HCT116 (cell line): ENCODE data around the gene ITIH1. TPM values are rescaled to one million over a fixed set of nuclear protein-coding genes. Genes with fewer than 3 reads are reported as not detected.

Experiments
- ATAC-seq: fragments of 200-7000 bp; cut with Tn5 transposase; 2 replicates; pipeline ENCODE4 v1.9.1; 2020; ENCODE audit warnings: mild to moderate bottlenecking, moderate library complexity
- BruUV-seq: library from RNA; stranded (reverse); fragments of 400-500 nt; replicated peaks from 2 replicates; lab custom pipeline; 2021; lab: Mats Ljungman, UMichigan
- CTCF ChIA-PET: fragments of 300-600 bp; sonication (Branson Sonifier 250); formaldehyde crosslinking; loops from one replicate; lab custom pipeline; 2021; ENCODE audit warnings: antibody characterized with exemption; lab: Charles Lee
- POLR2A ChIA-PET: fragments of 300-600, 350-600 bp; sonication (Branson Sonifier 250); formaldehyde crosslinking; loops from one replicate; lab custom pipeline; 2021; ENCODE audit warnings: antibody characterized with exemption; lab: Charles Lee
- RAD21 ChIA-PET, 2 experiments: fragments of 300-600 bp; sonication (Branson Sonifier 250); formaldehyde crosslinking; loops; one replicate each; lab custom pipeline; 2023; ENCODE audit warnings: low total read pairs in 2 of 2; ENCODE audit not compliant: uncharacterized antibody in 2 of 2, unreplicated experiment in 2 of 2, low non-redundant PET in 1 of 2; lab: Charles Lee
- DNase-seq: peaks from one replicate; pipeline ENCODE4 v3.0.0-alpha.2; 2010; ENCODE audit warnings: low read depth, low spot score
- H2AFZ ChIP-seq: fragments of 200-600 bp; shearing (Covaris generic), sonication (generic); 2 replicates; pipeline ENCODE4 v1.6.1; 2017; ENCODE audit warnings: low read depth, mixed run types, mixed read lengths, antibody characterized with exemption, low read length; ENCODE audit not compliant: poor library complexity, severe bottlenecking
- H3K27ac ChIP-seq: 2 replicates; pipeline ENCODE4 v1.5.1; 2012; ENCODE audit warnings: low read depth, low read length
- H3K27me3 ChIP-seq: fragments of 200-600 bp; sonication (generic); 2 replicates; pipeline ENCODE4 v1.6.1; 2016; ENCODE audit warnings: mixed run types, low read length, mixed read lengths; ENCODE audit not compliant: insufficient read depth
- H3K36me3 ChIP-seq, 2 experiments: fragments of 200-500 bp in 1 of 2; fragments of 200-600 bp in 1 of 2; sonication (Bioruptor generic) in 1 of 2; sonication (generic) in 1 of 2; 2 replicates each; pipeline versions ENCODE4 v1.5.1 to v1.6.1; 2014 to 2016; ENCODE audit warnings: low read length in 2 of 2, inconsistent platforms in 1 of 2, mixed read lengths in 1 of 2, mixed run types in 1 of 2; ENCODE audit not compliant: insufficient read depth in 2 of 2, control insufficient read depth in 1 of 2
- H3K4me1 ChIP-seq, 2 experiments: fragments of 200-600 bp in 1 of 2; sonication (generic) in 1 of 2; 2 replicates each; pipeline versions ENCODE4 v1.5.1 to v1.6.1; 2012 to 2017; ENCODE audit warnings: low read length in 2 of 2, inconsistent platforms in 1 of 2, mild to moderate bottlenecking in 1 of 2, mixed read lengths in 1 of 2, mixed run types in 1 of 2, moderate library complexity in 1 of 2; ENCODE audit not compliant: insufficient read depth in 2 of 2, control insufficient read depth in 1 of 2
- H3K4me2 ChIP-seq: fragments of 200-600 bp; sonication (generic); 2 replicates; pipeline ENCODE4 v1.6.1; 2017; ENCODE audit warnings: mixed run types, low read length, mixed read lengths
- H3K4me3 ChIP-seq, 2 experiments: fragments of 200-600 bp in 1 of 2; sonication (generic) in 1 of 2; replicated peaks in 1 of 2; 2 replicates each; pipeline ENCODE4 v1.5.1; 2011 to 2016; ENCODE audit warnings: low read length in 2 of 2, control low read depth in 1 of 2, low read depth in 1 of 2, mild to moderate bottlenecking in 1 of 2, mixed read lengths in 1 of 2, mixed run types in 1 of 2
- H3K79me2 ChIP-seq: fragments of 200-600 bp; sonication (generic); 2 replicates; pipeline ENCODE4 v1.6.1; 2017; ENCODE audit warnings: mild to moderate bottlenecking, mixed run types, low read length, moderate library complexity, mixed read lengths; ENCODE audit not compliant: insufficient read depth
- H3K9ac ChIP-seq: fragments of 200-600 bp; sonication (generic); 2 replicates; pipeline ENCODE4 v1.6.1; 2016; ENCODE audit warnings: low read length, mixed read lengths
- H3K9me2 ChIP-seq: fragments of 200-600 bp; sonication (generic), shearing (Covaris generic); 2 replicates; pipeline ENCODE4 v1.6.1; 2017; ENCODE audit warnings: mixed run types, mild to moderate bottlenecking, moderate library complexity; ENCODE audit not compliant: insufficient read depth
- H3K9me3 ChIP-seq, 2 experiments: fragments of 200-500 bp in 1 of 2; fragments of 200-600 bp in 1 of 2; sonication (Bioruptor generic) in 1 of 2; sonication (generic) in 1 of 2; 2 replicates each; pipeline ENCODE4 v1.6.1; 2014 to 2017; ENCODE audit warnings: low read length in 2 of 2, mixed read lengths in 2 of 2, inconsistent platforms in 1 of 2, low read depth in 1 of 2, mild to moderate bottlenecking in 1 of 2, mixed run types in 1 of 2, moderate library complexity in 1 of 2; ENCODE audit not compliant: control insufficient read depth in 1 of 2, insufficient read depth in 1 of 2
- H4K20me1 ChIP-seq: fragments of 200-600 bp; sonication (generic), shearing (Covaris generic); 2 replicates; pipeline ENCODE4 v1.6.1; 2017; ENCODE audit warnings: mixed run types, mild to moderate bottlenecking, moderate library complexity; ENCODE audit not compliant: insufficient read depth
- ATF3 ChIP-seq: IDR thresholded peaks from 2 replicates; pipeline ENCODE4 v1.6.1; 2012
- CBX3 ChIP-seq: IDR thresholded peaks from 2 replicates; pipeline ENCODE4 v1.6.1; 2012; ENCODE audit warnings: low read depth
- CEBPB ChIP-seq: IDR thresholded peaks from 2 replicates; pipeline ENCODE4 v1.6.1; 2012; ENCODE audit warnings: low read depth
- EGR1 ChIP-seq: IDR thresholded peaks from 2 replicates; pipeline ENCODE4 v1.6.1; 2012; ENCODE audit warnings: low read depth
- EZH2 ChIP-seq: fragments of 200-600 bp; sonication (generic); IDR thresholded peaks from 2 replicates; pipeline ENCODE4 v1.6.1; 2017; ENCODE audit warnings: antibody characterized with exemption, mixed run types
- FOSL1 ChIP-seq: IDR thresholded peaks from 2 replicates; pipeline ENCODE4 v1.6.1; 2012; ENCODE audit warnings: low read depth
- JUND ChIP-seq: IDR thresholded peaks from 2 replicates; pipeline ENCODE4 v1.6.1; 2012
- RAD21 ChIP-seq: IDR thresholded peaks from 2 replicates; pipeline ENCODE4 v1.6.1; 2012; ENCODE audit warnings: low read depth, mild to moderate bottlenecking
- SIN3A ChIP-seq: IDR thresholded peaks from 2 replicates; pipeline ENCODE4 v1.6.1; 2012; ENCODE audit warnings: low read depth
- SP1 ChIP-seq: IDR thresholded peaks from 2 replicates; pipeline ENCODE4 v1.6.1; 2012; ENCODE audit warnings: low read depth
- TCF7L2 ChIP-seq: IDR thresholded peaks from 2 replicates; pipeline ENCODE4 v1.7.0; 2011; ENCODE audit warnings: borderline replicate concordance, inconsistent platforms; ENCODE audit not compliant: insufficient read depth, insufficient read length; ENCODE audit errors: extremely low read depth
- intact Hi-C: fragments of 100-400 bp; cut with micrococcal nuclease; formaldehyde crosslinking; loops from 2 replicates; pipeline ENCODE4 v1.10.0; 2022
- total RNA-seq: library from RNA; stranded (reverse); gene quantifications from one replicate; pipeline ENCODE4 v1.2.1, GENCODE V29; 2021; ENCODE audit not compliant: unreplicated experiment

Gene ITIH1
- total RNA-seq, 1 experiment from 2014 or later = 0.37 TPM

GRCh38 chr3:52811452-52812011 is 34.1 kb downstream of the ITIH1 start:
- no peak overlapping the region for H3K4me2 ChIP-seq
- CTCF ChIA-PET = interaction anchor here (2.0 kb wide), 1 partner anchor 9 kb away, joined by 6 read pairs; no protein-coding TSS in a partner anchor
- POLR2A ChIA-PET = no interaction called here

DNA sequence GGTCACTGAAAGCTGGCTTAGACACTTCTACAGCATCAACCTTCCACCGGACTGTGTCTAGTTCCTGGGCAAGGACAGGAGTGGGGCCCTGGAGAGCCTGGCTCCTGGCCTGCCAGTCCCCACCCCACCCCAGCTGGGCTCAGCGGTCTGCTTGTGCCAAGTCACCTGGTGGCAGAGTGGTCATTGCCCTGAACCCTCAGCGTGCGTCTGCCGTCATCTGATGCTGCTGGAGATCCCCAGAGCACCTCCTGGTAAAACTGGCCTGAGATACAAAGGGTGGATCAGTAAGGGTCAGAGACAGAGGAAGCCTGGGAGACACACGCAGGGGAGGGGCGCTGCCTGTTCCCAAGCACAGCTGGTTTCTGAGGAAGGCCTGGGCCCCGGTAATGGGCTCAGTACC is 36.4 kb downstream of the ITIH1 start:
- no peak for ATAC-seq
- RAD21 ChIA-PET = no interaction called here

More at GRCh38 chr3:52811452-52812011, 34.1 kb downstream of the ITIH1 start:
- BruUV-seq = no TSS peak
- ATAC-seq = no peak
- no peak for TF ChIP-seq EZH2
- TF ChIP-seq TCF7L2 = no peak
- no peak for TF ChIP-seq SP1
- no peak for TF ChIP-seq CEBPB
- no peak for TF ChIP-seq SIN3A
- TF ChIP-seq EGR1 = no peak
- no peak for TF ChIP-seq JUND
- TF ChIP-seq FOSL1 = no peak
- TF ChIP-seq, all 23 proteins: peak for 0
- Histone ChIP-seq H3K27ac (no peak overlapping the region), H3K27me3 (no peaks in the 10 kb centered on the region), H4K20me1 (no peaks in the 10 kb centered on the region), H3K36me3 (no peaks in the 10 kb centered on the region), H3K79me2 (no peaks in the 10 kb centered on the region), H3K4me3 (no peak overlapping the region), H3K9me3 (no peaks in the 10 kb centered on the region), H3K4me1 (no peaks in the 10 kb centered on the region), H3K9me2 (no peaks in the 10 kb centered on the region), H3K9ac (no peak overlapping the region), H2AFZ (no peak overlapping the region)
- intact Hi-C loops = no loop called here
- RAD21 ChIA-PET = no interaction called here
- no peak for DNase-seq

More for the DNA sequence above, 36.4 kb downstream of the ITIH1 start:
- Histone ChIP-seq H3K4me3 (no peak overlapping the region), H3K27ac (no peak overlapping the region), H3K27me3 (no peaks in the 10 kb centered on the region), H3K9me3 (no peaks in the 10 kb centered on the region), H3K9me2 (no peaks in the 10 kb centered on the region), H3K4me1 (no peaks in the 10 kb centered on the region), H3K4me2 (no peak overlapping the region), H3K79me2 (no peaks in the 10 kb centered on the region), H4K20me1 (no peaks in the 10 kb centered on the region), H3K36me3 (no peaks in the 10 kb centered on the region), H2AFZ (no peak overlapping the region), H3K9ac (no peak overlapping the region)
- ChIA-PET POLR2A (no interaction called here), CTCF (no interaction called here)
- TF ChIP-seq RAD21 (no peak), ATF3 (no peak), CBX3 (no peak), SP1 (no peak), EZH2 (no peak), FOSL1 (no peak)
- intact Hi-C loops = no loop called here
- BruUV-seq = no TSS peak
- no peak for DNase-seq
